NCI-H345 treated with DMSO at 0.1 percent for 48 hours (cell line): Measurements from ENCODE around the gene HPSE.
"Not testable (repeated sequence)": the region's sequence is repeated elsewhere in the genome, so short reads cannot be mapped to it uniquely, and the experiment has no call there.

Source experiments
- DNase-seq: peaks from one replicate; lab custom pipeline; 2025; ENCODE audit not compliant: unreplicated experiment; lab: John Stamatoyannopoulos, UW

HPSE gene

DNA sequence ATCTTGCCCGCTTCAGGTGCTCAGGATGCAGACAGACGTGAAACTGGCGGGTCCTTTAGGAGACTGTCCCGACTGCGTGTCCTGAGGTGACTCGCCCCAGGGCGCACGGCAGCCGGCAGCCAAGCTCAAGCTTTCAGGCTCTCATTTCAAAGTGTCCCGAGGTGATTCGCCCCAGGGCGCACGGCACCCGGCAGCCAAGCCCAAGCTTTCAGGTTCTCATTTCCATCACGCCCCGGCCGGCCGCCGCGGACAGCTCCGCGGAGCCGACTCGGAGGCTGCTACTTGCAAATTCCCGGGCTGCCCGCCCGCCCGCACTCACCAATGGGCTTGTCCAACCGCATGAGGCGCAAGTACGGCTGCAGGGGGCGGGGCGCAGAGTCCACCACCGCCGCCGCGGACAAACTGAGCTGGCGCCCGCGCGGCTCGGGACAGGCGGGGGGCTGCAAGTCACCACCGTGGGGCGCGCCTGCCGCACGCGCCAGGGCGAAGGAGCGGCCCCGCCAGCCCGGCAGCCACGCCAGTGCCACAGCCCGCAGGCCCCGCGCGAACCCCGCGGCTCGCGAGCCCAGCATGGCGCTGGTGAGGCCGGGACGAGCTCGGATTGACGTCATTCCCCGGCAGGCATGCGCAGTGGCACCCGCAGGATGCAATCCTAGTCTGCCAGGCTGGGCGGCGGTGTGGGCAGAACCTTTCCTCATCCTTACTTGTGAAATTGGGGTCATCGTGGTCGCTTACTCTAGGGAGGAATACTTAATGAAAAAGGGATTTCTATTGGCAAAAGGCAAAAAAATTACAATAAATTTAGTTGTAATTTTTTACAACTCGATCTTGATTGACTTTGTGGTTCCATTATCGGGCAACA lies 50.2 kb downstream of the HPSE start, which contains the start of gene COQ2:
Gene COQ2 (minus strand): TSS at position 606 of the 862 bp plus-strand sequence. CDS start 34 bp downstream, at position 572.
- peak; percentile 49 for DNase-seq

DNA sequence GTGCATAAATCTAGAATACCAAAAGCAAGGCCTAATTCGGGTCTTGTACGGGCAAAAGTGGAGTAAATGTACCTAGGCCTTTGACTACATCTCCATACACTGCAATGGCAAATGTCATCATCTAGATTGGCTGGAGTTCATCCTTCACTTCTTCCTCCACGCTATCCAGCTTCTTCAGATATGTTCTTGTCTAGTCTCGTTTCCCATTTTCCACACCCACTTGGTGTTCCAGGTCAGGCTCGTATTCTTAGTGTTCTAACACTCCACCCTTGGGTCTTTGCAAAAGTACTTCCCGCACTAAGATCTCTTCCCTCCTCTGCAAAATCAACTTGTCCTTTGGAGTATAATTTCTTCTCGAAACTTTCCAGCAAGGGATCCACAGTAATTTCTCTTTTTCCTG lies 51.5 kb downstream of the HPSE start:
- no peak for DNase-seq

DNA sequence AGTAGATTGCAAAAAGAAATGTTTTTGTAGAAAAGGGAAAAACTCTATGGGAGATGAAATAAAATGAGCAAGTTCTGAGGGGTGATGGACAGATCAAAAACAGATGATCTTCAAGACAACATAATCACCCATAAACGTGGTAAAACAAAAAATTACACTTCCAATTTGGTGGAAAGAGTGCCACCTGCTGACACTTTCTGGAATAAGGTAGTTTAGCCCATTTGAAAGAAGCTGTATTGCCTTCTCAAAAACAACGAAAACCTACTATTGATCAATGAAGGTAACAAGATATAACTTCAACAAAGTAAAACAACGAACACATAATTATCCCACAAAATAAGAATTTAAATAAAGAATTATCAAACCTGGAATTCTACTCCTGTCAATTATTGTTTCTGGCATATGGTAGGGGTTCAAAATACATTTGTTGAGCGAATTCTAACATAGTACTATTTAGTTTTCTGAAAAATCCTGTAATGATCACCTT lies 52.6 kb downstream of the HPSE start:
- DNase-seq = no peak

DNA sequence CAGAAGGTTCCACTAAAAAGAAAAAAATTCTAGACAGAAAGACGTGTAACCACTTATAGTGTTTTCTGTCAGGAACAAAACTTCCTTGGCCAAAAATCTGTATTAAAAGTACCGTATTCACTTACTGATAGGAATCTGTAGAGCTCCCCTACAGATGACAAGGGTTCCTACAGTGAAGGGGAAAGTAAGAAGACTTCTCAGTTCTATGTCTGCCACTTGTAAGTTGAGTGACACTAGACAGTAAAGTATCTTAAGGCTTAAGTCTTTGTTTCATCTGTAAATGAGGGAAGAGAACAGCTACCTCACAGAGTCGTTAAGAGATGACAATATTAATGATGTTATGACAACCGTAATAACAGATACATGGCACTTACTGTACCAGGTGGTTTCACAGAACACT lies 53.3 kb downstream of the HPSE start:
- DNase-seq = no peak

DNA sequence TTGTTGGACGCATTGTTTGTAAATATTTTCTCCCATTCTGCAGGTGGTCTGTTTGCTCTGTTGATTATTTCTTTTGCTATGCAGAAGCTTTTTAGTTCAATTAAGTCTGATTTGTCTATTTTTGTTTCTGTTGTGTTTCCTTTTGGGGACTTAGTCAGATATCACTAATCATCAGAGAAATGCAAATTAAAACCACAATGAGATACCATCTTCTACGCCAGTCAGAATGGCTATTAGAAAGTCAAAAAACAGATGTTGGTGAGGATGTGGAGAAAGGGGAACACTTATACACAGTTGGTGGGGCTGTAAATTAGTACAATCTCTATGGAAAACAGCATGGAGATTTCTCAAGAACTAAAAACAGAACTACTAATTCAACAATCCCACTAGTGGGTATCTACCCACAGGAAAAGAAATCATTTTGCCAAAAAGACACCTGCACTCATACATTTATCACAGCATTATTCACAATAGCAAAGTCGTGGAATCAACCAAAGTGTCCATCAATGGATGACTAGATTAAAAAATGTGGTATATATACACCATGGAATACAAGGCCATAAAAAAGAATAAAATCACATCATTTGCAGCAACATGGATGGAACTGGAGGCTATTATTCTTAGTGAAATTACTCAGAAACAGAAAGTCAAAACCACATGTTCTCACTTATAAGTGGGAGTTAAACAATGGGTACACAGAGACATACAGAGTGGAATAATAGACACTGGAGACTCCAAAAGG lies 58.2 kb downstream of the HPSE start:
- DNase-seq = no peak

DNA sequence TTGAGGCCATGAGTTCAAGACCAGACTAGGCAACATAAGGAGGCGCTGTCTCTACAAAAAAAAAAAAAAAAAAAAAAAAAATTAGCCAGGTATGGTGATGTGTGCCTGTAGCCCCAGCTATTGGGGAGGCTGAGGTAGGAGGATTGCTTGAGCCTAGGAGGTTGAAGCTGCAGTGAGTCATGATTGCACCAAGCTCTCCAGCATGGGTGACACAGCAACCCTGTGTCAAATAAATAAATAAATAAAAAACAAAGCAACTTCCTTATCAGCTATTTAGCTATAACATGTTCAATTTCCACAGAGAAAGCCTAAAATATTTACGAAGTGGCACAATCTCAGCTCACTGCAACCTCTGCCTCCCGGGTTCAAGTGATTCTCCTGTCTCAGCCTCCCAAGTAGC lies 60.7 kb downstream of the HPSE start:
- not testable (repeated sequence) for DNase-seq

DNA sequence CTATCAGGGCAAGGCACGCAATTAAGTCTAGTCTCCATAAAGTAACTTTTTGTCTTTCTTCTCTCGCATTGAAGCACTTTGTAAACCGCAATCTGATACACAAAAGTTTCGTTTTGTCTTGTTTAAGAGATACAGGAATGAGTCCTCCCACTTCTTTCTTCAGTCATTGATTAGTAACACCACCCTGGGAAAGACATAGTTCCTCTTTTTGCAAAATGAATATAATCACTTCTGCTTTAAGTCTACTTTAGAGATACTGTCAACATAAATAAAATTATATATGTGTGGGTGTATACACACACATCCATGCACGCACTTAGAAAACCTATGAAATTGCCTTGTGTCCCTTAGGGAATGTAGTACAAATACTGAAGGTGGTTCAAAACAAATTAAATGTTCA lies 61.7 kb downstream of the HPSE start:
- no peak for DNase-seq

DNA sequence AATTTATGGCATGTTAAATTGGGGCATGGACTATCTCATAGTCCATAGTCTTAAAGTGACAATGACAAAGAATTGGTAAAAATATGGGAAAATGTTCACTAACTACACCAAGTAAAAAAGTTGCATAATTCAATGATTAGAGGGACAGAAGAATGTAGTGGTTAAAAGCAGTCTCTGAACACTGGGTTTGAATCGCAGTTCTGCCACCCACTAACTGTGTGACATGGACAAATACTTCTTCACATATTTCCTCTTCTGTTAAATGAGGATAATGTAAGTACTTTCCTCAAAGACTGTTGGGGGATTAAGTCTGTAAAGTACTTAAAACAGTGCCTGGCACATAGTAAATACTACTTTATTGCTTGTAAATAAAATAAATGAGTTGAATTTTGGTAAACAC lies 65.4 kb downstream of the HPSE start:
- no peak for DNase-seq

DNA sequence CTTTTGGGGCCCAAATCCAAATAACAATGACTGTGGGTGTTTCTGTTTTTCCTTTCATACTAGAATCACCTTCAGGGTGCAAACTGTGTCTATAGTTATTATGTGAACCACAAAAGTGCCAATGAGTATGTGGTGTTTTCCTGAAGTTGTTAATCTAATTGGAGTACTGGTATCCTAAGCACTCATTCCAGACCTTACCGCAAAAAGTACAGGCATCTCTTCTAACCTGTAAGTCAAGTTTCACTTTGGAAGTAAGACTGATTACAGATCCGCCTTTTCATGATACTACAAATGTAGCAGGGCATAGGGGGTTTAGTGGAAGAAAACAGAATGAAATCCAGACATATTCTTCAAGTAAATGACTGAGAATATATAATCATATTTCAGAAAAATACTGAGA lies 66.2 kb downstream of the HPSE start:
- DNase-seq = no peak

DNA sequence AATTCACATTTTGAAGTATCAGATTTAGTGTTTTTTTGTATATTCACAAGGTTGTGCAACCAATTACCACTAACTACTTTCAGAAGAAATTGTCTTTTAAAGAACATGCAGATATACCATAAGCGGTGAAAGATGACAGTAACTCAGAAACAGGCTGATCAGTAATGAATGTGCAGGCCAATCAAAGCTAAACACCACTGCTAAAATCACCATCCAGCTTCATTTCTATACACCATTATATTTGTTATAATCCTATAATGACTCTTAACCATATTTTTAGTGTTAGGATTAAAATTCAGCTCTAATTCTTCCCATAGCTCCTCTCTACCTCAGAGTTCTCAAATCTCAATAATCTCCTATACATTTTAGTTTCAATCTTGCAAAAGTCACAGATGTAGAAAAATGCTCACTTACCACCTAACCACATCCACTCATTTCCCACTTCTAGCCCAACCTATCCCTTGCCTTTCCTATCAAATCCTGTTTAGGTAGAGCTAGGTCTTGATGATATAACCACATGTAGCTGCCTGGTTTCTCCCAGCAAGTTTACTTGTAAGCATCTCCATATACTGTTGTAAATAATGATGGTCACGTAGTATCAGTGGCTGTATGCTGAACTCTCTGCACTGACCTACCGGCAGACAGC lies 66.7 kb downstream of the HPSE start:
- no peak for DNase-seq

DNA sequence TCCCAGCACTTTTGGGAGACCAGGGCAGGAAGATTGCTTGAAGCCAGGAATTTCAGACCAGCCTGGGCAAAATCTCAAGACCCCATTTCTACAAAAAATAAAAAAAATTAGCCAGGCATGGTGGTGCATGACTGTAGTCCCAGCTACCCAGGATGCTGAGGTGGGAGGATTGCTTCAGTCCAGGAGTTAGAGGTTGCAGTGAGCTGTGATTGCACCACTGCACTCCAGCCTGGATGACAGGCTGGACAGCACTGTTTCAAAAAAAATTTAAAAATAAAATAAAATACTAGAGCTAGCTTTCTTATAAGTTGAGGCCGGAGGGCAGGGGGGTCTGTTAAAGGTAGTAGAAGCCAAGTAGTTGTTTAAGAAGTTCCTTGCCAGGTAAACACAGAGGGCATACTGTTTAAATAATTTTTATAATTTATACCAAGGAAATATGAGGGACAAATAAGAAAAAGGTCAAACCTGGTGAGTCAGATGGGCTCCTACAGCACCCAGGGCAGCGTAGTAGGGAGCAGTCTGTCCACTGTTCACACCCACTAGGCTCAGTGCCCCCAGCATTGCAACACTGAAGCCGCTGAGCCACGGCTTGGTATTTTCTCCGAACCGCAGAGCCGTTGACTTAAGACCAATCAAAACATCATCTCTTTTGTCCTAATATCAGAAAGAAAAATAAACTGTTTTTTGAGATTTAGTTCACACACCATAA lies 67.4 kb downstream of the HPSE start:
- DNase-seq = no peak

DNA sequence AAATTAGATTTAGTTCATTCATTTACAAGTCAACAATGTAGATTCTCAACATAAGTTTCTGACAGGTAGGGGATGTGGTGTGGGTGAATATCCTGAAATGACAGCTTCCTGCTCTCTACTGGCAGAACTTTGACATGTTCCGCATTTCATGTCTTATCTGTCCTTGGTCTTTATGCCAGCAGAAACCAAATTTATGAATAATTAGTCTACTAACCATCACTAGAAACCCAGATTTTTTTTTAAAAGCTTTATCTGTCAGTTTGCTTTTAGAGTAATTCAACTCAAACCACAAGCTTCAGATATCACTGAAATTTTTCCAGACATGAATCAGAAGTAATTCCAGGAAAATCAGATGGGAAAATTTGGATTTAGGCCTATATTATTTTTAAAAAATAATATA lies 68.0 kb downstream of the HPSE start:
- no peak for DNase-seq

DNA sequence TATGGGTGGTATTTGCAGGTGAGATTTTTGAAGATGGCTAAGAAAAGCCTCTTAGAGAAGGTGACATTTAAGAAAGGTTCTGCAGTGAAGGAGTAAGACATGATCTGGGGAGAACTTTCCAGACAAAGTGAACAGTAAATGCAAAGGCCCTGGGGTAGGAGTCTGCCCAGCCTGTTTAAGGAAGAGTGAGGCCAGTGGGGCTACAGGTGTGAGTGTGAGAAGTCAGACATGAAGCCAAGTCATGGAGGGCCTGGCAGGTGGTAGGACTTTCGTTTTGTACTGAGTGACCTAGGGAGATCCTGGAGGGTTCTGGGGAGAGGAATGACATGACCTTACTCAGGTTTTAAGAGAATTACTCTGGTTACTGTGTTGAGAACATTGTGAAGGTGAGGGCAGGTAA lies 71.5 kb downstream of the HPSE start:
- no peak for DNase-seq

DNA sequence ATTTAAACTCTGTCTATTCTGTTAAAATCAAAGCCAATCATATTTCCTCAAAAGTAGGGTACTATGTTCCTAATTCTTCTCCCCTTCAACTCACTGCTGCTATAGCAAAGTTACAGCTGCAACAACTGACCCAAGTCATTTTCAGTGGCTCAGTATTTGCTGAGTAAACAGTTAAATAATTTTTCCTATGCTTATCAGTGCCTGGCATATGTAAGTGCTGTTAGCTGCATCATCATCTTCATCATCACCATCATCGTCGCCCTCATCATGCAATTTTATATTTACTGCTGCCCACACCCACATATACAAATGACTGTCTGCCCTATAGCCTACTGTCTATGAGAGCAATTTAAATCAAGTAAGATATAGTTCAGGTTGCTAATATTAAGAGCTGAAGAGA lies 72.0 kb downstream of the HPSE start:
- no peak for DNase-seq

DNA sequence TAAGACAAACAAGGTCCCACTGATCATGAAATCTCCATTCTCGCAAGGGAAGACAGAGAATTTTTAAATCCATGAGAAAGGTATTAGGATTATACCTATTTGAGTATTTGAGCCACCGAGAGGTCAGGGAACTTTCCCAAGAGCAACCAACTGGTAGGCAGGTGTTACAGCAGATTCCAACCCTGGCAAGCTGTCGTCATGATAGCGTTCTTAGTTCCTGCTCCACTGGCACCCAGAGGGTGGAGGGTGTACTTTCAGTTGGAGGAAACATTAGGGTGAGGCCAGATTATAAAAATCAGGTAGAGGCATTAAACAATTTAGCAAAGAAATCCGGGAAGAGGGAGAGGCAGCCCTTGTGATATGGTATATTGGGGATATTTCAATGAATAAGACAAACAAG lies 73.3 kb downstream of the HPSE start:
- no peak for DNase-seq

DNA sequence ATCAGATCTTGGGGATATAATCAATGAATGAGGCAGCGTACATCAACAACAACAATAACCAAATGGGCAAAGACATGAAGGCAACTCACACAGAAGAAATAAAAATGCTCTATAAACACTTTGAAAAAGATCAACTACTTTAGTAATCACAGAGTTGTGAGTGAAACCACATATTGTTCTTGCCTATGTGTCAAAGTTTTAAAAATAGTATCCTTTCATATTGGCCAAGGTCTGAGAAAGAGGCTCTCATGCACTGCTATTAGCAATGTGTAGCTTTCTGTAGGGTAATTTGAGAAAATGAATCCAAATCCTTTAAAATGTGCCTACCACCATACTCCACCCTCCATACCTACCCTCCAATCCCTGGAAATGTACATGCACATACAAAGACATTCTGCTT lies 75.1 kb downstream of the HPSE start:
- DNase-seq = no peak

DNA sequence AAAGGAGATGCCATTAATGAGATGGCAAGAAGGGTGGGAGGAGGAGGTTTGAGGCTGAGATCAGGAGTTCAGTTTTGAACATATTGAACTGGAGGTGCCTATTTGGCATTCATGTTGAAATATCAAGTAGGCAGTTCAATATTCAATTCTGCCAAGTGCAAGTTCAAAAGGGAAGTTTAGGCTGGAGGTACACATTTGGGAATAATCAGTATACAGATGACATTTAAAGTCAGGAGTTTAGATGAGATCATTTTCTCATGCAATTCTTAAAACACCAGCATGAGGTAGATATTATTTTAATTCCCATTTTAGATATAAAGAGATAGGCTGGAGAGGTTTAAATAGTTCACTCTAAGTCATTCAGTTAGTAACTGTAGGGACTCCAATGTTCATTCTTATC lies 76.2 kb downstream of the HPSE start:
- DNase-seq = no peak

DNA sequence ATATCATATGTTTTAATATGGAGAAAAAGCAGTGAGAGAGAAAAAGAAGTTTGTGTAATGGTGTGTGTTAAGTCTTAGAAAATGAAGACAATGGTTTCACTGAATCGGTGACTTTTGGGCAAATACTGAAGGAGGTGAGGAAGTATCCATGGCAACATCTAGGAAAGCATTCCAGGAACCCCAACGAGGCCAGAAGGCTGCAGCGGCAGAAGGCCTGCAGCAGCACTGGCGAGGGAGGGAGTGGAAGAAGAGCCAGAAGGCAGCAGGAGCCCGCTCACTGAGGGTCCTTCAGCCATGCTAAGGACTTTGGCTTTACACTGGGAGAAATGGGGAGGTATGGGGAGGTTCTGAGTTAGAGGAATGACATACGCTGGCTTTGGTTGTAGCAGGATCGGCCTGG lies 76.8 kb downstream of the HPSE start:
- no peak for DNase-seq

DNA sequence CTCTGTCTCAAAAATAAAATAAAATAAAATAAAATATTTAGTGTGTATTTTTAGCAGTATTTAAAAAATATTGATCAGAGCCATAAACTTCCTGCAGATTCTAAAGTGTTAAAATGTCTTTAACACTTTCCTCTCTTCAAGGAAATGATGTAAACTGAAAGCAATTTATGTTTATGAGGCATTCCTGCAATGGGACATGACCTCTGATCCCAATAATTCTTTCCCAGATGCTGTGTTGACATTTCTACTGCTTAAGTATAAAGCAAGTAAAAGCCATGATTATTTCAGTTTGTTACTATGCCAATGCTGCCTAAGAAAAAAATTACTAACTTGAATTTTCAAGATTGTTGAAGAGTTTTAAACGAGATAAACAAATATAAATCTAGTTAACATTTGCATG lies 79.1 kb downstream of the HPSE start:
- DNase-seq = no peak

DNA sequence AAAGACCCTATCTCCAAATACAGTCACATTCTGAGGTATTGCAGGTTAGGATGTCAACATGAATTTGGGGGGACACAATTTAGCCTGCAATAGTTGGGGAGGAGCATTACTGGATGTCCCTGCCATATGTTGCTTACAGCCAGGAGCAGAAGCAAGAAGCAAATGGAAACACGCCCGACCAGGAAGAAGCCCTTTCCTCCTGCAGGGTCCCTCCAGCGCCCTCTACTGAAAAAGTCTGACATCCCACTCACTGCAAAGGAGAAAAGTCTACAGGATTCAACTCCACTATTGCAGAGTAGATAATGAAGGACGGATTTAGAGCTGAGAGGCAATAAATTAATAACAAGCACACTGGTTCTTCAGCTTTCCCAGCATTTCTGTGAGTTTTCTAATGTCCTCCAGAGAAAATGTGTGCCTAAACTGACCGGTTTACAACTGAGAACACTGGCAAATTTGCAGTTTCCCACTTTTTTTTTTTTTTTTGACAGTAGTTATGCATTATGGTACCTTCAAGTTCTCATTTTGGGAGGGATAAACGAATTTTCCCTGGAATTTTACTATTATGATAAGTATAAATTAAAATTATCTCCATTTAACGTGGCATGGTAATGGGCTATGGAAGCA lies 81.8 kb downstream of the HPSE start:
- no peak for DNase-seq

DNA sequence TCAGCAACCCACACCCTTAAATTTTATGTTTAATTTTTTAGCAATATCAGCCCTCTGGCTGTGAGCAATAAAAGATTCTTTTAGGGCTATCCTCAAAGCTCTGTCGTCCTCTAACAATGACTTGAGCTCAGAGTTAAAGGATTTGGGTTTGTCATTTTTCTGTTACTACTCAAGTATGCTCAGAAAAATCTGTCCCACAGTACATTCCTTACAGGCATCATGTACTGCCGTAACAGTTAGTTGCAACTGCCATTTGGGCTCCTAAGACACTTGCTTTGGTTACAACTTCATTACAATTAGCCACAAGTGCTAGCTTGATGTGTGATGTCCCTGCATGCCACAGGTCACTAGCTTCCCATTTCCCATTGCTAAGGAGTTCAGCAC lies 83.2 kb downstream of the HPSE start:
- no peak for DNase-seq
